ENCODE measurements around the gene FGGY.
"Not testable (repeated sequence)": the region's sequence is repeated elsewhere in the genome, so short reads cannot be mapped to it uniquely, and the experiment has no call there.

Gene FGGY

GRCh38 chr1:59556802-59557548 is 260.1 kb downstream of the FGGY start:
- no peak for DNase-seq

GRCh38 chr1:59557549-59557885 is 260.6 kb downstream of the FGGY start:
- no peak for DNase-seq

DNA sequence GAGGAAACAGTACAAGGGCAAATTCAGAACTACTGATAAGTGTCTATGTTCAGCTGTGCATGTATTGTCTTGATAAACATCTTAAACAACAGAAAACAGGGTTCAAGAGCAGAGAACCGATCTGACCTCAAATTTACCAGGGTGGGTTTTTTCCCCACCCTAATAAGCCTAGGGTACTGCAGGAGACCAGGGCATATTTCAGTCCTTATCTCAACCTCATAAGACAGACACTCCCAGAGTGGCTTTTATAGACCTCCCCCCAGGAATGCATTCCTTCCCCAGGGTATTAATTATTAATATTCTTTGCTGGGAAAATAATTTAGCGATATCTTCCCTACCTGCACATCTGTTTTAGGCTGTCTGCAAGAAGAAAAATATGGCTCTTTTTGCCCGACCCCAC is 261.7 kb downstream of the FGGY start:
- DNase-seq: not testable (repeated sequence)

DNA sequence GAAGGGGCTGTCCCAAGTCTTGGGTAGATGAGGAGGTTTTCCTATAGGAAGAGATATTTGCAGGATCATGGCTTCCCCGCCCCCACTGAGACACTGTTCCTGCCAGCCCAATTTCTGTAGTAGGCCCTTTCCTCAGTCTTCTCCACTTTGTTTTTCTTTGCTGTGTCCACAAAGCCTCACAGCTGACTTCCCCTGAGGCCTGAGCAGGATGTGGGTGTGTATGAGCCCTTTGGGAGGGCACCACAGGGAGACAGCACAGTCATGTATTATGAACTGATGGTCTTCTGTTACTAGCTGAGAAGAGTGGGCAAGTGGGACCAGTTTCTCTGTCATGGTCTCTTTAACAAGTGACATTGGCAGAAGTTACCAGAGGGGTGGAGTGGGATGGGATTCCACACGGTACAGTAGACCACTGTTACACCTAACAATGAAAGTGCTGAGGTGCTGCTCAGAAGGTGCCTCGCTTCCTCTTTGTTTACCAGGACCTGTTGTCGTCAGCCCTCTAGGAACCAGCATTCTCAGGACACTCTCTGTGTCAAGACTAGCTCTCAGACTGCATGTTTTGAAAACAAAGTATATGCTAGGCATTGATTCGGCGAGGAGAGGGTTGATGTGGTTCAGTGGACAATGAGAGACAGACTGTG is 264.0 kb downstream of the FGGY start:
- DNase-seq: peak; percentile 6

DNA sequence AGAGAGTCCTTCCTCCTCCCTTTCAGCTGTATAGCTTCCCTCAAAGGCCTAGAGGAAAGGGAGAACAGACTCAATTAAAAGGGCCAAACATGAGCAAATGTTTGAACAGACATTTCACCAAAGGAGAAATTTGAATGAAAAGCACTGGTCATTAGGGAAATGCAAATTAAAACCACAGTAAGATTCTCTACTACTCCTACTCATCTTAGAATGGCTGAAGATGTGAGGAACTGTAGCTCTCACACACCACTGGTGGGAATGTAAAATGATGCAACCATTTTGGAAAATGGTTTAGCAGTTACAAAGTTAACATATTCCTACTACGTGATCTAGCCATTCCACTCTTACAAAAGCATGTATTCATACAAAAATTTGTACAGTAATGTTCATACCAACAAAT is 264.9 kb downstream of the FGGY start:
- no peak for DNase-seq

GRCh38 chr1:59564192-59564891 is 267.4 kb downstream of the FGGY start:
- no peak for DNase-seq

DNA sequence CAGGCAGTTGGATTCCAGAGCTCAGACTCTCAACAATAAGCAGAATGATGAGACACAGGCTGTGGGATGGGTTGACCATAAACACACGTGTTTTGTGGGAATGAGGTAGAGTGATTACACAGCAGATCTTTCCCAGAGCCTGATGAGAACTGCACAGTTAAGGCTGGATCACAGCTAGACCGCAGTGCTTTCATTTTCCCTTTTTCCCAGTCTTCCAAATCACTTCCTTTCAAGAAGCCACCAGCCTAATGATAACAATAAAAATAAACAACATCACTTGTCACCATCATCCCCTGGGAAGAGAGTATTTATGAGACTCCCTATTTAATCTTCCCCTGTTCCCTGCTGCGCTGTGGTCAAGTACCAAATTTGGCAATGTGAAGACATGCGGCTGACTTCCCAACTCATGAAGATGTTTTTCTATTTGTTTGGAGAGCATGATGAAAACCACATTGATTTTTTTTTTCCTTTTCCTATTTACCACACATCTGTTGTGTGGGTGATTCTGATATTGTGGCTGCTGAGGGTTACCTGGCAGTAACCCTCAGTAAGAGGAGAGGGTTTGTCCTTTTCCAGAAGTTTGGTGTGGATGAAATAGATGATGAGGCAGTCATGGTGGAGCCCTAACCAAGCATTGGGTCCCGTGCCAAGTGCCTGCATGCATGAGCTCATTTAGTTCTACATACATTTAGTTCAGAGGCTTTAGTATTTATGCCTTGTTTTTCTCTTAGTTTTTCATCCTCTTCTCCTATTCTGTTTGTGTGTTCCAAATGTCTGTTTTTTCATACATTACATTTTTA is 268.9 kb downstream of the FGGY start:
- no peak for DNase-seq

DNA sequence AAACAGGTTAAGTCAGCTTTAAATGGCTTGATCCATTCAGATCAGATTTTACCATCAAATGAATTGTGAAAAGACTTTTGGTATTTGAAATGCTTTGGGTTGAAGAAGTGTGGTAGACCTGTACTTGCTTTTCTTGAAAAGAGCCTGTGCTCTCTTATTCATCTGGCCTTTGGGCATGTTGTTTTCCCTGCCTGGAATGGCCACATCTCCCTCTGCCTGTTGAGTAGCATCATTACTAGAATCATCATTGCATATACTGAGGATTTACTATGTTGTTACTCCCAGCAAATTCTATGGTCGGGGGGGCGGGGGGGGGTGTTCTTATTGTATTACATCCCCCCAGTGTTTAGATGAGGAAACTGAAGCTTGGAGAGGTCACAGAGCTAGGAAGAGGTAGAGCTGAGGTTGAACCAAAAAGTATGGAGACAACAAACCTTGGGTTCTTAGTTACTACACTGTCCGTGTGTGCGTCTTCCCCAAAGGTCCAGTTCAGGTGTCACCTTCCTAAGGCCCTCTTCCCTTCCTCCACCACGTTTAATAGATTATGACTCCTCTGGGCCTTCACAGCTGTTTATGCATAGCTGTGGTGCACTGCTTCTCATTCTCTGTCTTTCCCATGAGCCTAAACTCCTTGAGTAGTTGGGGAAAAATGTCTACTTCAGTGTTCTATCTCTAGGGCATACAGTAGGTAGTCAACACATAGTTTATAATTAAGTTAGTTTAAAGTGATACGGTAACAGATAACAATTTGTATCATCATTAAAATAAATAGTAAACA is 271.5 kb downstream of the FGGY start:
- DNase-seq: no peak

DNA sequence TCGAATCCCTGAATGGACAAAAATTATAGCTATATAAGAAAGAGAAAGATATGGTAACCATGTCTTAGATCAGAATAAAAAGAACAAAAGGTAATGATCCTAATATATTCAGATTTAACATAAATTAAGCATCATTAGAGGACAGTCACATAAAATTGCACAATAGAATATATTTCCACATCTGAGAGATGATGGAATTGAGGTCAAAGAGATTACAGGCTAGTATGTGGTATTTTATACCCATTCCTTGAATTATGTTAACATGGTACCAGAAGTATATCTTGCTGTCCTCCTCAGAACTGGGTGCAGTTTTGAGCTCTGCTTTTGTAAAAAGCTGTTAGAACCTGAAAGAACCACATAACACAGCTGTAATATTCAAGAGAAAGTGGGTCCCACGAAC is 272.3 kb downstream of the FGGY start:
- no peak for DNase-seq

DNA sequence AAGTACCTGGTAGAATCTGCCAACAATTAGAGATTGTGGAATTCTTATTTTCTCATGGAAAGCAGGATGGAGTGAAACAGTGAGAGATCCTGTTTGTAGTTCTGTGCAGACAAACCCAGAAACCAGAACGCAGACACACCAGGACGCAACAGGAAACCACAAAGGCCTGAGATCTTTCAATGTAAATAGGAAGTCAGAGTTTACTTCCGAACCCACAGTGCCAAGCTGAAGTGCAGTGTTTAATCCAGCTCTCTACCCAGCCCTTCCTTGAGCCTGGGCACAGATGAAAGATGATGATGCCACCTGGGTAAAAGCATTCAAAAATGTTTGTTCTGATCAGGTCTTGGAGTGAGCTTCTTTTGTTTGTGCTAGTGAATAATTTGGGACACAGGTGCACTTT is 273.6 kb downstream of the FGGY start:
- DNase-seq: peak; percentile 26

DNA sequence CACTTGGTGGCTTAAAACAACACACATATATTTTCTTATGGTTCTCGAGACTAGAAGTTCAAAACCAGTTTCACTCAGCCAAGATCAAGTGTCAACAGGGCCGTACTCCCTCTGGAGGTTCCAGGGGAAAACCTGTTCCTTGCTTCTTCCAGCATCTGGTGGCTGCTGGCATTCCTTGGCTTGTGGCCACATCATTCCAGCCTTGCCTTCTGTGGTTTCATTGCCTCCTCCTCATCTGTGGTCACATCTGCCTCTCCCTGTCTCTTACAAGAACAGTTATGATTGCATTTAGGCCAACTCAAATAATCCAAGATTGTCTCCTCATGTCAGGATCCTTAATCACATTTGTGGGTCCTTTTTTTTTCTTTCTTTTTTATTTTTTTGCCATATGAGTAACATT is 277.2 kb downstream of the FGGY start:
- no peak for DNase-seq

DNA sequence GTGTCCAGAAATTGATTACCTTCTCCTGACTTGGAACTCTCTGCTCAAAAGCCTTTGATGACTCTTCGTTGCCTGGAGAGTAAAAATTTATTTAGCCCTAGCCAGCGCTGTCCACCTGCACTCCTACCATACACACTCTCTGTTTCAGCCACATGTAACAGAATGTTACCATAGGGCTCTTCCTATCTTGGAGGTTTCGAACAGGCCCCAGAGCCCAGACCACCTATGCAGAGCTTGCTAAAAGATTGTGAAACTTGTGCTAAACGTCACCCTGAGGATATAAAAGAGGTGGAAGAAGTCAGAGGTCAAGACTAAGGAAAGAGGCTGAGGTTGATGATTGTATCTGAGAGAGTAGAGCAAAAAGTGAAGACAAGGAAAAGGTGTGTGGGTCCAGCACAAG is 280.9 kb downstream of the FGGY start:
- DNase-seq: no peak

DNA sequence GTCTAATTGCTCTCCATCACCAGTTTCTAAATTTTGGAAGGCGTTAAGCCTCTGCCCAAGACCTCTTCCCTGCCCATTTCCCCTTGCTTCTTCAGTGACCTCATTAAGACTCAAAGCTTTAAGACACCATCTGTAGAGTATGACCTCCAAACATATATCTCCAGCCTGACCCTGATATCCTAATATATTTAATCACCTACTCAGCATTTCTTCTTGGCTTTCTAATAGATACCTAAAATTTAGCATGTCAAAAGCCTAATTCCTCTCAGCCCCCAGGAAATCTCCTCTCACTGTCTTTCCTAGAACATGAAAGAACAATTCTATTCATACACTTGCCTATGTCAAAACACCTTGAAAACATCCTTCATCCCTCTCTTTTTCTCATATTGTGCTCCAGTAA is 282.3 kb downstream of the FGGY start:
- no peak for DNase-seq

GRCh38 chr1:59580257-59580656 is 283.4 kb downstream of the FGGY start:
- no peak for DNase-seq

GRCh38 chr1:59592410-59592809 is 295.5 kb downstream of the FGGY start:
- DNase-seq: not testable (repeated sequence)

GRCh38 chr1:59592924-59593323 is 296.0 kb downstream of the FGGY start:
- DNase-seq: no peak

GRCh38 chr1:59593798-59594790 is 297.2 kb downstream of the FGGY start:
- DNase-seq: no peak

DNA sequence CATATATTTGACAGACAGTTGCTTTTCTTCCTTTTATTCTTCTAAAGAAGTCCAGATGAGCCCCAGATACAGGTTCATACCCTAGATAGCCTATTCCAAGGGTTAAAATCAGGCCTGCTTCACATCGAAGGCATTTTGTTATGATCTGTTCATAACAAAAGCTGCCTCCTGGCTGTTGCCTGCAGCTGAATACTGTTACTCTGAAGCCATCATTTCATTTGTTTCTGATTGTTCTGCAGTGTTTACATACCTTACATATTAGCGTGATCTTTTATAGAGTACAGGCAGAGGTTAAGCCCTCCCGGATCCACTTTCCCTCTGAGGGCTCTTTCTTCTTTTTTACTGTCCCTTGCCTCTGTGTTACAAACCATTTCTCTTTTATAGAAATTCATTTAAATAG is 298.9 kb downstream of the FGGY start:
- no peak for DNase-seq

GRCh38 chr1:59596432-59596831 is 299.5 kb downstream of the FGGY start:
- DNase-seq: no peak

DNA sequence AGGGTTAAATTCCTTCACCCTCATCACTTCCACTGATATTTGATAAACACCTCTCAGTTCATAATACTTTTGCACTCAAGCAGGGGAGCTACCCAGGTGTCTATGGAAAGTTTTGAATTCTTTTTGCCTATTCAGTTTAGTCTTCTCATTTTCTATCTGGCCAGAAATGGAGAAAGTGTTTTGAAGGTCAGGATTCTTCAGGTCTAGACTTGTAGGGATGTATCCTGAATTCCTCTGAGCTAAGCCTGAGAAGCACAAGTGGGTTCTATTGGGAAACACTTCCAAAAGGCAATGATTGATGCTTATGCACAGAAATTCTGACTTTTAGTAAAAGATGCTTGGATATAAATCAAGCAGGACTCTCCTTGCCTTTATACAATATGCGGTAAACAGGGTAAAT is 300.1 kb downstream of the FGGY start:
- DNase-seq: no peak

DNA sequence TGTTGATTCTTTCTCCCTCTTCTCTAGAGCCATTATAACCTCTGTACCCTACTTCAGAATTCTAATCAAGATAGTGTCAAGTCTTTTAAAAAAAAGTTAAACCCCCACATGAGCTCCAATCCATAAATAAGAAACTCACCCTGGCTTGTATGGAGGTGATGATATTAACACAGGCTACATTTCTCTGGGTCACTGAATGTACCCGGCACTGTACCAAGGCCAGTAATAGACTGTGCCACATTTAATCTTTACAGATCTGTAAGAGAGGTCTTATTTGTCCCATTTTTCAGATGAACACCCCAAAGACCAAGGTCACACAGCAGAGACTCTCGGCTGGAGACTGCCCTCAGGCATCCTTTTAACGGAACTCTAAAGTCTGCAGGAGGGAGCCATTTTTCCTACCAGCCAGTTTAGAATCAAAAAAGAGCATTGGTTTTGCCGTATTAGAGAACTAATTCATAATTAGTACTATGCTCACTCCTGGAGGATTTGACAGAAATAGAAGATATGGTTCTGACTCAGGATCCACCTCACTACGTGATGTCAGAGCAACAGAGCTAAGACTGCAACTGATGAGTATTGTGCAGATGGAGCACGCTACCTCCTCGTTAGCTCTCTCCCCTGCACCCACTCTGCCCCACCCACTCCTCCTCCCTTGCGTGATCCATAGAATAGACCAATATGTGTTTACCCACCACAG is 300.7 kb downstream of the FGGY start:
- DNase-seq: no peak
